IPS-18c (cell line): ENCODE results near the gene CDH4.

Experiments
- H3K4me3 ChIP-seq: 2 replicates; pipeline ENCODE4 v1.7.0; 2013; ENCODE audit warnings: low read depth, mild to moderate bottlenecking, low read length, moderate library complexity; ENCODE audit not compliant: insufficient read depth
- H3K9me3 ChIP-seq: one replicate; pipeline ENCODE4 v1.6.1; 2013; ENCODE audit warnings: mild to moderate bottlenecking, low read length, moderate library complexity; ENCODE audit not compliant: control insufficient read depth, insufficient read depth

CDH4 gene

GRCh38 chr20:61650912-61651733, 399.1 kb downstream of the CDH4 start:
- no peaks in the 10 kb centered on the region for H3K9me3 ChIP-seq
- no peak overlapping the region for H3K4me3 ChIP-seq

GRCh38 chr20:61652146-61652545, 400.1 kb downstream of the CDH4 start:
- no peak overlapping the region for H3K4me3 ChIP-seq
- no peaks in the 10 kb centered on the region for H3K9me3 ChIP-seq

GRCh38 chr20:61654726-61655125, 402.7 kb downstream of the CDH4 start:
- H3K9me3 ChIP-seq: no peaks in the 10 kb centered on the region

GRCh38 chr20:61655591-61655990, 403.5 kb downstream of the CDH4 start:
- Histone ChIP-seq H3K9me3 (no peaks in the 10 kb centered on the region), H3K4me3 (no peak overlapping the region)

More at GRCh38 chr20:61654726-61655125, 402.7 kb downstream of the CDH4 start:
- no peak overlapping the region for H3K4me3 ChIP-seq

GRCh38 chr20:61656198-61656597, 404.1 kb downstream of the CDH4 start:
- H3K9me3 ChIP-seq: no peaks in the 10 kb centered on the region

GRCh38 chr20:61657721-61658377, 405.8 kb downstream of the CDH4 start:
- Histone ChIP-seq H3K9me3 (no peaks in the 10 kb centered on the region), H3K4me3 (no peak overlapping the region)

More at GRCh38 chr20:61656198-61656597, 404.1 kb downstream of the CDH4 start:
- no peak overlapping the region for H3K4me3 ChIP-seq

GRCh38 chr20:61658563-61658962, 406.5 kb downstream of the CDH4 start:
- Histone ChIP-seq H3K9me3 (no peaks in the 10 kb centered on the region), H3K4me3 (no peak overlapping the region)

- no peak overlapping the region for H3K4me3 ChIP-seq
Observed at GRCh38 chr20:61659246-61659993, 407.4 kb downstream of the CDH4 start.

GRCh38 chr20:61659994-61660346, 407.9 kb downstream of the CDH4 start:
- H3K4me3 ChIP-seq: no peak overlapping the region
- H3K9me3 ChIP-seq: no peaks in the 10 kb centered on the region

More at GRCh38 chr20:61659246-61659993, 407.4 kb downstream of the CDH4 start:
- no peaks in the 10 kb centered on the region for H3K9me3 ChIP-seq

GRCh38 chr20:61660559-61660958, 408.5 kb downstream of the CDH4 start:
- Histone ChIP-seq H3K4me3 (no peak overlapping the region), H3K9me3 (no peaks in the 10 kb centered on the region)

- Histone ChIP-seq H3K9me3 (no peaks in the 10 kb centered on the region), H3K4me3 (no peak overlapping the region)
Observed at GRCh38 chr20:61661025-61661424, 409.0 kb downstream of the CDH4 start.

- H3K9me3 ChIP-seq: no peaks in the 10 kb centered on the region
- no peak overlapping the region for H3K4me3 ChIP-seq
Observed at GRCh38 chr20:61661583-61661982, 409.5 kb downstream of the CDH4 start.

GRCh38 chr20:61662226-61662967, 410.3 kb downstream of the CDH4 start:
- H3K9me3 ChIP-seq: no peaks in the 10 kb centered on the region
- H3K4me3 ChIP-seq: no peak overlapping the region

GRCh38 chr20:61662968-61663331, 410.9 kb downstream of the CDH4 start:
- H3K9me3 ChIP-seq: no peaks in the 10 kb centered on the region
- no peak overlapping the region for H3K4me3 ChIP-seq

GRCh38 chr20:61663521-61664425, 411.7 kb downstream of the CDH4 start:
- H3K4me3 ChIP-seq: no peak overlapping the region

GRCh38 chr20:61664556-61665320, 412.7 kb downstream of the CDH4 start:
- Histone ChIP-seq H3K9me3 (no peaks in the 10 kb centered on the region), H3K4me3 (no peak overlapping the region)

More at GRCh38 chr20:61663521-61664425, 411.7 kb downstream of the CDH4 start:
- no peaks in the 10 kb centered on the region for H3K9me3 ChIP-seq
